HepG2 (cell line): ENCODE results near the gene STX7. TPM values are rescaled to one million over a fixed set of nuclear protein-coding genes. Genes with fewer than 3 reads are reported as not detected.

Source experiments
- ATAC-seq: fragments of 200-7000 bp; cut with Tn5 transposase; 3 replicates; pipeline ENCODE4 v1.9.1; 2020; ENCODE audit warnings: mild to moderate bottlenecking, moderate library complexity
- BruUV-seq: library from RNA; stranded (reverse); fragments of 400-500 nt; replicated peaks from 2 replicates; lab custom pipeline; 2021; lab: Mats Ljungman, UMichigan
- CTCF ChIA-PET: fragments of 300-600 bp; formaldehyde crosslinking; extraction: SDS; loops from one replicate; lab custom pipeline; 2021; ENCODE audit warnings: low total read pairs, inconsistent platforms, low intra/inter-chr PET ratio; lab: Yijun Ruan, JAX
- POLR2A ChIA-PET: fragments of 350-600 bp; sonication (Branson Sonifier 250); formaldehyde crosslinking; loops from one replicate; lab custom pipeline; 2020; ENCODE audit warnings: antibody characterized with exemption, inconsistent platforms; lab: Yijun Ruan, JAX
- DNase-seq: peaks from one replicate; pipeline ENCODE4 v3.0.0-alpha.2; 2015; ENCODE audit warnings: low spot score
- FAIRE-seq: peaks from 3 replicates; lab custom pipeline; 2011; peaks lifted over from hg19 to GRCh38; lab: Jason Lieb, UNC
- H2AFZ ChIP-seq: one replicate; pipeline ENCODE4 v1.6.1; 2011; ENCODE audit warnings: low read length, inconsistent platforms
- H3K27ac ChIP-seq: fragments of 300-600 bp; 3 replicates; pipeline ENCODE4 v1.8.0; 2011; ENCODE audit warnings: mixed run types, mild to moderate bottlenecking, mixed read lengths, low read length, inconsistent platforms; ENCODE audit not compliant: insufficient read depth; ENCODE audit errors: extremely low read length
- H3K27me3 ChIP-seq, 2 experiments: fragments of 200-600 bp in 1 of 2; 2 replicates in 1 of 2; 3 replicates in 1 of 2; pipeline versions ENCODE4 v1.6.0 to v1.8.0; 2011; ENCODE audit warnings: low read length in 2 of 2, mild to moderate bottlenecking in 2 of 2, moderate library complexity in 2 of 2, inconsistent platforms in 1 of 2; ENCODE audit not compliant: insufficient read depth in 2 of 2, control insufficient read depth in 1 of 2
- H3K36me3 ChIP-seq, 2 experiments: fragments of 200-600 bp in 1 of 2; replicated peaks in 1 of 2; 2 replicates in 1 of 2; 3 replicates in 1 of 2; pipeline versions ENCODE4 v1.5.1 to v1.8.0; 2011; ENCODE audit warnings: low read length in 2 of 2, inconsistent platforms in 1 of 2; ENCODE audit not compliant: insufficient read depth in 2 of 2, control insufficient read depth in 1 of 2
- H3K4me1 ChIP-seq: 2 replicates; pipeline ENCODE4 v1.5.1; 2012; ENCODE audit warnings: low read length, inconsistent platforms; ENCODE audit not compliant: insufficient read depth
- H3K4me2 ChIP-seq: 2 replicates; pipeline ENCODE4 v1.6.0; 2011; ENCODE audit warnings: low read depth, low read length, inconsistent platforms
- H3K4me3 ChIP-seq, 3 experiments: fragments of 200-600 bp in 1 of 3; sonication (generic), shearing (Covaris generic) in 1 of 3; replicated peaks in 1 of 3; 2 replicates each; pipeline ENCODE4 v1.5.1; 2011 to 2016; ENCODE audit warnings: low read length in 3 of 3, inconsistent platforms in 2 of 3, low read depth in 2 of 3, mild to moderate bottlenecking in 2 of 3, control low read depth in 1 of 3, mixed read lengths in 1 of 3; ENCODE audit not compliant: insufficient read depth in 1 of 3
- H3K79me2 ChIP-seq: one replicate; pipeline ENCODE4 v1.6.1; 2011; ENCODE audit warnings: low read length, inconsistent platforms; ENCODE audit not compliant: insufficient read depth
- H3K9ac ChIP-seq: 2 replicates; pipeline ENCODE4 v1.6.0; 2011; ENCODE audit warnings: mild to moderate bottlenecking, low read depth, low read length, inconsistent platforms; ENCODE audit not compliant: insufficient read depth
- H3K9me3 ChIP-seq: 2 replicates; pipeline ENCODE4 v1.5.1; 2012; ENCODE audit warnings: mild to moderate bottlenecking, low read length
- H4K20me1 ChIP-seq: 2 replicates; pipeline ENCODE4 v1.6.0; 2011; ENCODE audit warnings: inconsistent platforms, mild to moderate bottlenecking, low read length, moderate library complexity; ENCODE audit not compliant: insufficient read depth
- BHLHE40 ChIP-seq: IDR thresholded peaks from 2 replicates; pipeline ENCODE4 v1.6.1; 2011; ENCODE audit warnings: low read length, improper control_type of control experiment
- HOXA5 ChIP-seq: sonication (generic); formaldehyde crosslinking; IDR thresholded peaks from 2 replicates; pipeline ENCODE4 v1.4.0; 2020; ENCODE audit warnings: missing genetic modification reagents
- RBAK ChIP-seq: sonication (generic); formaldehyde crosslinking; IDR thresholded peaks from 2 replicates; pipeline ENCODE4 v1.5.1; 2020; ENCODE audit warnings: mild to moderate bottlenecking, missing genetic modification reagents
- RERE ChIP-seq: IDR thresholded peaks from 2 replicates; pipeline ENCODE4 v1.6.1; 2016; ENCODE audit warnings: low read depth, missing genetic modification reagents, missing compliant biosample characterization
- SAP130 ChIP-seq: IDR thresholded peaks from 2 replicates; pipeline ENCODE4 v1.6.1; 2016; ENCODE audit warnings: low read depth
- SOX13 ChIP-seq, 3 experiments: fragments of 450-650 bp in 1 of 3; sonication (generic) in 1 of 3; formaldehyde crosslinking in 1 of 3; IDR thresholded peaks in 2 of 3; conservative IDR thresholded peaks in 1 of 3; 2 replicates each; pipeline versions ENCODE4 v1.5.0 to v1.6.1; 2016 to 2020; ENCODE audit warnings: antibody characterized with exemption in 1 of 3, mild to moderate bottlenecking in 1 of 3, missing compliant biosample characterization in 1 of 3, missing genetic modification reagents in 1 of 3, moderate library complexity in 1 of 3
- SSRP1 ChIP-seq: IDR thresholded peaks from 2 replicates; pipeline ENCODE4 v1.6.1; 2016; ENCODE audit warnings: control low read depth
- ZNF432 ChIP-seq: sonication (generic); formaldehyde crosslinking; IDR thresholded peaks from 2 replicates; pipeline ENCODE4 v1.5.0; 2020; ENCODE audit warnings: missing genetic modification reagents, mild to moderate bottlenecking, borderline replicate concordance
- ZNF530 ChIP-seq: sonication (generic); formaldehyde crosslinking; IDR thresholded peaks from 2 replicates; pipeline ENCODE4 v1.5.0; 2020; ENCODE audit warnings: low read depth, mild to moderate bottlenecking, missing genetic modification reagents
- ZNF652 ChIP-seq: IDR thresholded peaks from 2 replicates; pipeline ENCODE4 v1.6.1; 2016; ENCODE audit warnings: low read depth, borderline replicate concordance
- WGBS: methylation state at CpG from one replicate; pipeline ENCODE4 v1.1.6; 2017; ENCODE audit warnings: low lambda C conversion rate; 5-methylcytosine and 5-hydroxymethylcytosine counted together
- in situ Hi-C: cut with HindIII; loops from 2 replicates; pipeline ENCODE4 v1.10.0; 2017; ENCODE audit warnings: low pct_unique_long_range_greater_than_20kb; ENCODE audit not compliant: extremely low pct_ligation_motif_present
- intact Hi-C: fragments of 100-400 bp; cut with micrococcal nuclease; formaldehyde crosslinking; loops from one replicate; pipeline ENCODE4 v1.10.0; 2022; ENCODE audit not compliant: unreplicated experiment
- polyA plus RNA-seq, 8 experiments: library from polyadenylated mRNA; depleted of rRNA in 3 of 8; stranded (reverse) in 7 of 8; unstranded in 1 of 8; fragments of >200 nt; fragmentation: Illumina TruSeq in 4 of 8; extraction: Trizol in 4 of 8; gene quantifications; 2 replicates each; pipeline versions ENCODE4 v1.2.1 to v1.2.3, GENCODE V29; 2011 to 2016; ENCODE audit warnings: low read depth in 4 of 8, missing spikeins in 1 of 8, mixed read lengths in 1 of 8; ENCODE audit not compliant: insufficient read depth in 1 of 8
- total RNA-seq, 5 experiments: library from RNA; depleted of rRNA; stranded (reverse); fragments of >200 nt; fragmentation: Illumina TruSeq; extraction: Trizol; gene quantifications; 2 replicates each; pipeline ENCODE4 v1.2.3, GENCODE V29; 2016; ENCODE audit warnings: low read depth in 1 of 5
- TF ChIP-seq, protein P1 (sequence below): sonication (generic); formaldehyde crosslinking; conservative IDR thresholded peaks from 2 replicates; pipeline ENCODE4 v1.8.0; 2022; ENCODE audit warnings: mild to moderate bottlenecking, moderate library complexity, missing genetic modification reagents
- TF ChIP-seq, protein P2 (sequence below): sonication (generic); formaldehyde crosslinking; IDR thresholded peaks from 2 replicates; pipeline ENCODE4 v1.4.0; 2020; ENCODE audit warnings: missing genetic modification reagents

STX7 gene
- total and polyA plus RNA-seq, 2 of the 13 experiments (the other 11 are each of a cell fraction or from before 2014, with no cell fraction given), result 28.0 to 34.7 TPM

- TF ChIP-seq ZNF652 (CRISPR knock-in tag) (no peak), HOXA5 (CRISPR knock-in tag) (no peak), SSRP1 (CRISPR knock-in tag) (no peak), RERE (CRISPR knock-in tag) (no peak)
These were observed 13.5 kb upstream of the STX7 start (continued) for GRCh38 chr6:132526461-132526860.

- 43% methylated on average over 4 of the region's 4 CpGs for WGBS
- ChIA-PET POLR2A (no interaction called here), CTCF (no interaction called here)
- Histone ChIP-seq H3K9me3 (no peaks in the 10 kb centered on the region), H3K36me3 (no peaks in the 10 kb centered on the region), H3K4me3 (no peak overlapping the region), H3K9ac (no peak overlapping the region), H4K20me1 (no peaks in the 10 kb centered on the region), H3K4me2 (no peak overlapping the region), H3K79me2 (no peaks in the 10 kb centered on the region), H3K27ac (no peak overlapping the region), H3K27me3 (peaks cover 0 to 6% of the 10 kb centered on the region in 2 experiments; a peak in 2 of 5 replicates), H3K4me1 (peaks cover 11% of the 10 kb centered on the region; the same call in 1 of the 2 replicates), H2AFZ (no peak overlapping the region)
- no peak for ATAC-seq
- in situ Hi-C loops (no loop called here), intact Hi-C loops (no loop called here)
- no TSS peak for BruUV-seq
- FAIRE-seq, result no peak
- no peak for DNase-seq
- TF ChIP-seq, protein P1, sequence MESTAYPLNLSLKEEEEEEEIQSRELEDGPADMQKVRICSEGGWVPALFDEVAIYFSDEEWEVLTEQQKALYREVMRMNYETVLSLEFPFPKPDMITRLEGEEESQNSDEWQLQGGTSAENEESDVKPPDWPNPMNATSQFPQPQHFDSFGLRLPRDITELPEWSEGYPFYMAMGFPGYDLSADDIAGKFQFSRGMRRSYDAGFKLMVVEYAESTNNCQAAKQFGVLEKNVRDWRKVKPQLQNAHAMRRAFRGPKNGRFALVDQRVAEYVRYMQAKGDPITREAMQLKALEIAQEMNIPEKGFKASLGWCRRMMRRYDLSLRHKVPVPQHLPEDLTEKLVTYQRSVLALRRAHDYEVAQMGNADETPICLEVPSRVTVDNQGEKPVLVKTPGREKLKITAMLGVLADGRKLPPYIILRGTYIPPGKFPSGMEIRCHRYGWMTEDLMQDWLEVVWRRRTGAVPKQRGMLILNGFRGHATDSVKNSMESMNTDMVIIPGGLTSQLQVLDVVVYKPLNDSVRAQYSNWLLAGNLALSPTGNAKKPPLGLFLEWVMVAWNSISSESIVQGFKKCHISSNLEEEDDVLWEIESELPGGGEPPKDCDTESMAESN (CRISPR knock-in tag), result no peak
- no peak for TF ChIP-seq SOX13 (IDR thresholded peaks at IDR 0.05)
- no peak for TF ChIP-seq SOX13 (CRISPR knock-in tag; conservative IDR thresholded peaks at IDR 0.05 in 1 of 2, IDR thresholded peaks at IDR 0.05 in 1 of 2)
- TF ChIP-seq ZNF432 (CRISPR knock-in tag), result no peak
- no peak for TF ChIP-seq RBAK (CRISPR knock-in tag)
- TF ChIP-seq, protein P2, sequence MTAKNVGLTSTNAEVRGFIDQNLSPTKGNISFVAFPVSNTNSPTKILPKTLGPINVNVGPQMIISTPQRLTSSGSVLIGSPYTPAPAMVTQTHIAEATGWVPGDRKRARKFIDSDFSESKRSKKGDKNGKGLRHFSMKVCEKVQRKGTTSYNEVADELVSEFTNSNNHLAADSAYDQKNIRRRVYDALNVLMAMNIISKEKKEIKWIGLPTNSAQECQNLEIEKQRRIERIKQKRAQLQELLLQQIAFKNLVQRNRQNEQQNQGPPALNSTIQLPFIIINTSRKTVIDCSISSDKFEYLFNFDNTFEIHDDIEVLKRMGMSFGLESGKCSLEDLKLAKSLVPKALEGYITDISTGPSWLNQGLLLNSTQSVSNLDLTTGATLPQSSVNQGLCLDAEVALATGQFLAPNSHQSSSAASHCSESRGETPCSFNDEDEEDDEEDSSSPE (CRISPR knock-in tag), result no peak
- TF ChIP-seq SAP130 (CRISPR knock-in tag), result no peak
- TF ChIP-seq BHLHE40, result no peak
- no peak for TF ChIP-seq ZNF530 (CRISPR knock-in tag)
These were observed 12.9 kb upstream of the STX7 start for GRCh38 chr6:132525866-132526265.
